GM13977 (cell line): ENCODE results near the gene ADCY5.

Experiments
- DNase-seq: peaks from one replicate; pipeline ENCODE4 v3.0.0; 2012; ENCODE audit warnings: low spot score
- in situ Hi-C: fragments of 300-500 bp; cut with MboI; formaldehyde crosslinking; loops from one replicate; pipeline ENCODE4 v1.12.0; 2022; ENCODE audit warnings: low sequenced_read_pairs, low pct_unique_long_range_greater_than_20kb, mixed read lengths, inconsistent platforms; ENCODE audit not compliant: unreplicated experiment
- TF ChIP-seq, protein P1 (sequence below): IDR thresholded peaks from 2 replicates; pipeline ENCODE4 v1.5.1; 2012; ENCODE audit warnings: mild to moderate bottlenecking, control low read depth; ENCODE audit not compliant: insufficient read depth; ENCODE audit errors: extremely low read depth, missing control alignments

ADCY5 gene

DNA sequence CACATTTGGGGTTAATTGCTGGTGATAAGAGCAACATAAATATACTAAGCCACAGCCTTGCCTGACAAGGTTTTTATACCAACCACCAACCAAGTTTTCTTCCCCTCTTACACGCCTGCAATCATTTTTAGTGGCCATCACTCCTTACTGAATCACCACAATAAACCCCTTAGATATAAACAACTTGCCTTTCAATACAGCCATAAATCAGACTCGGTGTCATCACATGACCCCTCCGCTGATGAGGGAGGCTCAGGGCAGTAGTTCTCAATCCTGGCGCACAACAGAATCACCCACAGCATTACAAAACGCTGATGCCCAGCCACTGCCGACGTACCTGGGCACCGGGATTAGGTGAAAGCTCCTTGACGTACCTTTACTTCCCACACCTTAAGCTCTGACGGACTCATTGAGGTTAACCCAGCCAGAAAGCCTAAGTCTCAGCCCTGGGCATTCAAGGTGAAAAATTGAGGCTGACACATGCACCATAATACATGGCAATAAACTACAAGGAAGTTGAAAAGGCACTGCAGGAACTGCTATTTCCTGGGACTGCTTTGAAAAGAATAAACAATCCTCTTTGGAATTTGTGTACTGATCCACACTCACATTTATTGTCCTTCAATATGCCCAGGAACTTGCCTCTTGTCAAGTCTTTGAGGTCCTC lies 17.1 kb downstream of the ADCY5 start:
- TF ChIP-seq, protein P1, sequence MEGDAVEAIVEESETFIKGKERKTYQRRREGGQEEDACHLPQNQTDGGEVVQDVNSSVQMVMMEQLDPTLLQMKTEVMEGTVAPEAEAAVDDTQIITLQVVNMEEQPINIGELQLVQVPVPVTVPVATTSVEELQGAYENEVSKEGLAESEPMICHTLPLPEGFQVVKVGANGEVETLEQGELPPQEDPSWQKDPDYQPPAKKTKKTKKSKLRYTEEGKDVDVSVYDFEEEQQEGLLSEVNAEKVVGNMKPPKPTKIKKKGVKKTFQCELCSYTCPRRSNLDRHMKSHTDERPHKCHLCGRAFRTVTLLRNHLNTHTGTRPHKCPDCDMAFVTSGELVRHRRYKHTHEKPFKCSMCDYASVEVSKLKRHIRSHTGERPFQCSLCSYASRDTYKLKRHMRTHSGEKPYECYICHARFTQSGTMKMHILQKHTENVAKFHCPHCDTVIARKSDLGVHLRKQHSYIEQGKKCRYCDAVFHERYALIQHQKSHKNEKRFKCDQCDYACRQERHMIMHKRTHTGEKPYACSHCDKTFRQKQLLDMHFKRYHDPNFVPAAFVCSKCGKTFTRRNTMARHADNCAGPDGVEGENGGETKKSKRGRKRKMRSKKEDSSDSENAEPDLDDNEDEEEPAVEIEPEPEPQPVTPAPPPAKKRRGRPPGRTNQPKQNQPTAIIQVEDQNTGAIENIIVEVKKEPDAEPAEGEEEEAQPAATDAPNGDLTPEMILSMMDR = no peak
- DNase-seq = no peak
- in situ Hi-C loops = no loop called here

DNA sequence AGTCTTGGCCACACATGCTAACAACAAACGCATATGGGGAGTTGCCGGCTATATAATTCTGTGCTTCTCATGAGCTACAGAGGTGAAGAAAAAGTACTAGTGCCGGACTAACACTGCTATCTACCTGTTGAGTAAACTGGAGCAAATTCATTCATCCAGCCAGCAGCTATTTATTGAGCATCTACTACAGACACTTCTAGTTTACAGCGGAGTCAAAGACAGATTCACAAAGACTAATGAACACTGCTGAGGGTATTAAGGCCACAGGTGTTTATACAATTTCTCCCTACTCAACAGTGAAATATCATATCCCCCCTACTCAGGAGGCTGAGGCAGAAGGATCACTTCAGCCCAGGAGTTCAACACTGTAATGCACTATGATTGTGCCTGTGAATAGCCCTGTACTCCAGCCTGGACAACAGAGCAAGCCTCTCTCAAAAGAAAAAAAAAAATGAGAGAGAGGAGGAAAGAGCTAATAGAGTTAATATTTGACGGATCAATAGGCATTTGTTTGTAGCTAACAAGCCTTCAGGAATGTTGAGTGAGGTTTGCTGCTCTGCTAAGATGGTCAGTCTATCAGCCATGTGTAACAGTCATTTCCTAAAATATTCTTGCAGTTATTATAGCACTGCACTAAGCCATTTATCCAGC lies 17.8 kb downstream of the ADCY5 start:
- no peak for DNase-seq
- TF ChIP-seq, protein P1 = no peak
- in situ Hi-C loops = no loop called here

DNA sequence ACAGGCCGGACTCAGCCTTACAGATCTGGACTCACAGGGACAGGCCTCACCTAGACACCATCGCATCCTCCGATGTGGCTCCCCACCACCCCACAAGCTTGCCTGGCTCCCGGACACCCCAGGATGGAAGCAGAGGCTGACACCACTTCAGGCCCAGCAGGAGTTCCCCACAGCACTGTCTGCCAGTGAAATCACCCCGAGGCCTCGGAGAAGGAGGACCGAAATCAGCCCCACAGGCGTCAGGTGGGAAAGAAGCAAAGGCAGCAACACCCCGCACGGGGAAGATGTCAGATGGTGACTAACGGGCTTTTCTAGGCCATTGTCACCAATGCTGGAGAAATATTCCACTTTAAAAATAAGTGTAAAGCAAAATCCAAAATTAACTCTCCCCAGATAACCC lies 18.6 kb downstream of the ADCY5 start:
- TF ChIP-seq, protein P1 = no peak
- no peak for DNase-seq
- in situ Hi-C loops = no loop called here

DNA sequence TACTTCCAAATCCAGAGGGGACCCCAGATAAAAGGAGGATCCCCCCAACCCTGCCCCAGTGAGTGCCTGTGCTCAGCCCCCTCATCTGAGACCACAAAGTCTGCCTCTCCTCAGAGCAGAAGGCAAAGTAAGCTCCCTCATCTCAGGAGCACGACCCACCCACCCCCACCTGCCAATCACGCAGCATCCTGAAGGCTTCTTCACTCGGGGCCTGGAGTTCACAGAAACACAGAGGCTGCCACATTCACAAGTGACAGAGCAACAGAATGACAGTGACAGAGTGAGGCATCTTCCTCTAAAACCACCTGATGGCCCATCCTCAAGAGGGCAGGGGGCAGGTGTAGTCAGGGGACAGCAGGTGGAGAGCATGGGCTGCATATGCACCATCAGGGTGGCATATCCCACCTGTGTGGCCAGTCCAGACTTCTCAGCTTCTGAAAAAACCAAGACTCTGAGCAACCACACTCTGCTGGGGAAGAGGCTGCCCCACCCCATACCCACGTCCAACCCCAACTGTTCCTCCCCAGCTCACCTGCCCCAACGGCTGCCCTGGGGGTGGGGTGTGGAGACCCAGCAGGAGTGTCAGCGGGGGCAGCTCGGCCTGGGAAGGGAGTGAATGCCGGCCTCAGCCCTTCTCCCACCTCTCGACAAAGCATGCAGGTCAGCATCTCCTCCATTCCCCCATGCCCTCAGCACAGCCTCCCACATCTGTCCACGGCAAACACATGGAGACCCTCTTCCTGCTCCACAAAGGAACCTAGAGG lies 19.3 kb downstream of the ADCY5 start:
- TF ChIP-seq, protein P1 = no peak

DNA sequence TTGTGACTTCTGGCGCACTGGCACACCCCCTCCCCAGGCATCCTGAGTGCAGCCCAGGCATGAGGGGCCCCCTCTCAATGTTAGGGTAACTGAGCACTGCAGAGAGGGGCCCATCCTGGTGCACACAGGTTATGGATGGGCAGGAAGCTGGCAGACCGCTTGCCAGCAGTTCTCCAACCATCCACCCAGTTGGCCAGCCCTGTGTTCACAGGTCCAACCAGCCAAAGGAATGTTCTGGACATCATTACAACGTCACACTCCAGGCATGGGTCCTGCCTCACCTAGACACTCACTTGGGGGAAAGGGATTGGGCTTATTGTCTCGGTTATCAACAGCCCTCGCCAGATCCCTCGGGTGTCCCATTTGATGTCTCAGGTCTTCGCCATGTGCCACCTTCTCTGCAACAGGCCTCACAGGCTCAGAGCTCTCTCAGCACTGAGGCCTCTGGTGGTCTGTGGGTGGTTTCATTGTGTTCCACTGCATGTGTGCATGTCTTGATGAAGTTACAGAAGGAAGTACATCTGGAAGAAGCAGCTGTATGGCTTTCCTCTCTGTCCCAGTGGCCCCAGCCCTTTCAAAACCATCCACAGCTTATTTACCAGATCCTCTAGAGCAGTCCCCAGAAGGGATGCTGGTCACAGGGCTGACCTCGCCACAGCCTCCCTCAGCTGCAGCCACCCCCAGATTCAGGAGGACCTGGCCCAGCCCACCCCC lies 23.7 kb downstream of the ADCY5 start:
- no peak for DNase-seq
- TF ChIP-seq, protein P1 = no peak
- in situ Hi-C loops = no loop called here

More for the DNA sequence above, 19.3 kb downstream of the ADCY5 start:
- in situ Hi-C loops = no loop called here
- no peak for DNase-seq

DNA sequence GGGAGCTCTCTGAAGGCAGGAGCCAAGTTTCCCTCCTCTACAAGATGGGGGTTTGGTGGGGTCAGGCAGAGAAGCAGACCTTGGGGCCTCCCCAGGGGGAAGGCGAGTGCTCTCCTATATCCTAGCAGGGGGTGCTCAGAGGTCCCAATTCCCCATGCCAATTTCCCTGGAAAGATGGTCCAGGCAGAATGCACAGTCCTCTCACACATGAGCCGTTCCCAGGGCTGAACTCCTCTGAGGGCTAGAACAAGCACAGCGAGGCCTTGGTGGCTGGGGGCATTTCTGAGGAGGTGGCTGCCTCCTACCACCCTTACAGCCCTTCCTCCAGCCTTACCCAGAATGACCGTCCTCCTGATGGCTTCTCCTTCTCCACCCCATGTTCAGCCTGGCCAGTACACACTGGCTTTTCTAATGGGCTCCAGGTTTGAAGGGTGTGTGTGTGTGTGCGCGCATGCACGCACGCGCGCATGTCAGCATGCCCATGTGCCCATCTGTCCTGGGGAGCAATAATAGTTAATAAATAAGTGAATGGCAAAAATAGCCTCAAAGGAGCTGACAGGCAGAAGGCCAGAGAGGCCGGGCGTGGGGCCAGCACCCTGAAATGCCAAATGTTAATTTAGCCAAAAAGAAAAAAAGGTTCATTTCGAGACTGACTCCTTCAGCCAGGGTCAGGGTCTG lies 24.4 kb downstream of the ADCY5 start:
- in situ Hi-C loops = no loop called here

More for the DNA sequence above, 24.4 kb downstream of the ADCY5 start:
- TF ChIP-seq, protein P1 = no peak
- DNase-seq = no peak
